ENCODE results near the gene KBTBD12.

KBTBD12 gene

GRCh38 chr3:127991681-127992080, 76.6 kb downstream of the KBTBD12 start:
- FAIRE-seq (no peak), DNase-seq (ENCODE audit: insufficient read length) (no peak)
- no peak for TF ChIP-seq POLR2AphosphoS5 (IDR thresholded peaks at IDR 0.05; ENCODE audit: low read depth, low read length)
- TF ChIP-seq POLR2A (IDR thresholded peaks at IDR 0.05; ENCODE audit: low read depth, low read length), result no peak
- no peak for TF ChIP-seq TAF1 (IDR thresholded peaks at IDR 0.05; ENCODE audit: borderline replicate concordance, low read depth, low read length)

GRCh38 chr3:127992127-127992526, 77.1 kb downstream of the KBTBD12 start:
- no peak for DNase-seq (ENCODE audit: insufficient read length)
- no peak for FAIRE-seq
- no peak for TF ChIP-seq POLR2AphosphoS5 (IDR thresholded peaks at IDR 0.05; ENCODE audit: low read depth, low read length)
- TF ChIP-seq TAF1 (IDR thresholded peaks at IDR 0.05; ENCODE audit: borderline replicate concordance, low read depth, low read length), result no peak
- no peak for TF ChIP-seq POLR2A (IDR thresholded peaks at IDR 0.05; ENCODE audit: low read depth, low read length)

- TF ChIP-seq POLR2AphosphoS5 (IDR thresholded peaks at IDR 0.05; ENCODE audit: low read depth, low read length) (no peak), POLR2A (IDR thresholded peaks at IDR 0.05; ENCODE audit: low read depth, low read length) (no peak), TAF1 (IDR thresholded peaks at IDR 0.05; ENCODE audit: borderline replicate concordance, low read depth, low read length) (no peak)
- DNase-seq (ENCODE audit: insufficient read length) (no peak), FAIRE-seq (no peak)
These were observed 79.0 kb downstream of the KBTBD12 start for GRCh38 chr3:127994011-127994410.

- FAIRE-seq, result no peak
- DNase-seq (ENCODE audit: insufficient read length), result no peak
- TF ChIP-seq POLR2AphosphoS5 (IDR thresholded peaks at IDR 0.05; ENCODE audit: low read depth, low read length) (no peak), POLR2A (IDR thresholded peaks at IDR 0.05; ENCODE audit: low read depth, low read length) (no peak), TAF1 (IDR thresholded peaks at IDR 0.05; ENCODE audit: borderline replicate concordance, low read depth, low read length) (no peak)
These were observed 82.0 kb downstream of the KBTBD12 start for GRCh38 chr3:127997016-127997415.

GRCh38 chr3:127997961-127998360, 82.9 kb downstream of the KBTBD12 start:
- no peak for TF ChIP-seq POLR2AphosphoS5 (IDR thresholded peaks at IDR 0.05; ENCODE audit: low read depth, low read length)
- TF ChIP-seq POLR2A (IDR thresholded peaks at IDR 0.05; ENCODE audit: low read depth, low read length), result no peak
- TF ChIP-seq TAF1 (IDR thresholded peaks at IDR 0.05; ENCODE audit: borderline replicate concordance, low read depth, low read length), result no peak
- FAIRE-seq (no peak), DNase-seq (ENCODE audit: insufficient read length) (no peak)

GRCh38 chr3:127998596-127998995, 83.6 kb downstream of the KBTBD12 start:
- DNase-seq (ENCODE audit: insufficient read length) (no peak), FAIRE-seq (no peak)
- no peak for TF ChIP-seq POLR2AphosphoS5 (IDR thresholded peaks at IDR 0.05; ENCODE audit: low read depth, low read length)

GRCh38 chr3:127999509-128000106, 84.6 kb downstream of the KBTBD12 start:
- no peak for TF ChIP-seq POLR2A (IDR thresholded peaks at IDR 0.05; ENCODE audit: low read depth, low read length)
- no peak for TF ChIP-seq TAF1 (IDR thresholded peaks at IDR 0.05; ENCODE audit: borderline replicate concordance, low read depth, low read length)
- no peak for TF ChIP-seq POLR2AphosphoS5 (IDR thresholded peaks at IDR 0.05; ENCODE audit: low read depth, low read length)
- no peak for FAIRE-seq
- no peak for DNase-seq (ENCODE audit: insufficient read length)

GRCh38 chr3:128001576-128001975, 86.5 kb downstream of the KBTBD12 start:
- no peak for FAIRE-seq
- TF ChIP-seq POLR2A (IDR thresholded peaks at IDR 0.05; ENCODE audit: low read depth, low read length) (no peak), POLR2AphosphoS5 (IDR thresholded peaks at IDR 0.05; ENCODE audit: low read depth, low read length) (no peak), TAF1 (IDR thresholded peaks at IDR 0.05; ENCODE audit: borderline replicate concordance, low read depth, low read length) (no peak)

GRCh38 chr3:128004661-128005060, 89.6 kb downstream of the KBTBD12 start:
- TF ChIP-seq TAF1 (IDR thresholded peaks at IDR 0.05; ENCODE audit: borderline replicate concordance, low read depth, low read length), result no peak
- TF ChIP-seq POLR2AphosphoS5 (IDR thresholded peaks at IDR 0.05; ENCODE audit: low read depth, low read length), result no peak
- no peak for TF ChIP-seq POLR2A (IDR thresholded peaks at IDR 0.05; ENCODE audit: low read depth, low read length)
- FAIRE-seq (no peak), DNase-seq (ENCODE audit: insufficient read length) (no peak)

More at GRCh38 chr3:128001576-128001975, 86.5 kb downstream of the KBTBD12 start:
- no peak for DNase-seq (ENCODE audit: insufficient read length)

- DNase-seq (ENCODE audit: insufficient read length), result no peak
- no peak for FAIRE-seq
- TF ChIP-seq TAF1 (IDR thresholded peaks at IDR 0.05; ENCODE audit: borderline replicate concordance, low read depth, low read length), result no peak
- no peak for TF ChIP-seq POLR2AphosphoS5 (IDR thresholded peaks at IDR 0.05; ENCODE audit: low read depth, low read length)
- TF ChIP-seq POLR2A (IDR thresholded peaks at IDR 0.05; ENCODE audit: low read depth, low read length), result no peak
These were observed 91.3 kb downstream of the KBTBD12 start for GRCh38 chr3:128006061-128007032.

- FAIRE-seq (no peak), DNase-seq (ENCODE audit: insufficient read length) (no peak)
- TF ChIP-seq TAF1 (IDR thresholded peaks at IDR 0.05; ENCODE audit: borderline replicate concordance, low read depth, low read length), result no peak
- TF ChIP-seq POLR2AphosphoS5 (IDR thresholded peaks at IDR 0.05; ENCODE audit: low read depth, low read length), result no peak
- no peak for TF ChIP-seq POLR2A (IDR thresholded peaks at IDR 0.05; ENCODE audit: low read depth, low read length)
These were observed 92.0 kb downstream of the KBTBD12 start for GRCh38 chr3:128007033-128007424.

All from GM12892 (cell line).